A549 (cell line): ENCODE data around the gene TCN2. TPM values are rescaled to one million over a fixed set of nuclear protein-coding genes. Genes with fewer than 3 reads are reported as not detected.

Source experiments
- ATAC-seq, 2 experiments: fragments of 200-7000 bp in 1 of 2; fragments of >200 bp in 1 of 2; cut with Nextera tagmentation in 1 of 2; cut with Tn5 transposase in 1 of 2; 3 replicates each; pipeline versions ENCODE4 v1.8.0 to v1.9.1; 2018 to 2020; ENCODE audit warnings: mild to moderate bottlenecking in 1 of 2, moderate library complexity in 1 of 2
- CTCF ChIA-PET: fragments of 300-600 bp; sonication (Branson Sonifier 250); formaldehyde crosslinking; extraction: SDS; loops from one replicate; lab custom pipeline; 2021; ENCODE audit warnings: antibody characterized with exemption, inconsistent platforms; lab: Yijun Ruan, JAX
- POLR2A ChIA-PET: fragments of 350-600 bp; formaldehyde crosslinking; extraction: SDS; loops from one replicate; lab custom pipeline; 2021; ENCODE audit warnings: antibody characterized with exemption, inconsistent platforms; lab: Yijun Ruan, JAX
- DNase-seq, 2 experiments: peaks; one replicate each; pipeline versions ENCODE4 v3.0.0 to v3.0.0-alpha.2; 2011 to 2016; ENCODE audit warnings: low read depth in 1 of 2, low spot score in 1 of 2
- FAIRE-seq: peaks from 2 replicates; lab custom pipeline; 2011; peaks lifted over from hg19 to GRCh38; lab: Jason Lieb, UNC
- H3K27ac ChIP-seq, 2 experiments: fragments of >200 bp; sonication (Bioruptor Twin); formaldehyde crosslinking; 3 replicates each; pipeline ENCODE4 v1.5.1; 2016 to 2017
- H3K4me1 ChIP-seq: fragments of >200 bp; sonication (Bioruptor Twin); formaldehyde crosslinking; 3 replicates; pipeline ENCODE4 v1.6.1; 2016
- H3K4me2 ChIP-seq: fragments of >200 bp; sonication (Bioruptor Twin); formaldehyde crosslinking; 3 replicates; pipeline ENCODE4 v1.6.1; 2016
- H3K4me3 ChIP-seq: fragments of >200 bp; sonication (Bioruptor Twin); formaldehyde crosslinking; 3 replicates; pipeline ENCODE4 v1.5.1; 2016
- H3K9me3 ChIP-seq: fragments of >200 bp; sonication (Bioruptor Twin); formaldehyde crosslinking; 3 replicates; pipeline ENCODE4 v1.6.1; 2016
- CHD2 ChIP-seq: fragments of 150-350 bp; IDR thresholded peaks from 2 replicates; pipeline ENCODE4 v1.6.1; 2014; ENCODE audit warnings: low read length; ENCODE audit not compliant: partially characterized antibody
- EHMT2 ChIP-seq: fragments of 200-600 bp; sonication (generic); IDR thresholded peaks from 2 replicates; pipeline ENCODE4 v1.6.1; 2016; ENCODE audit warnings: antibody characterized with exemption, low read depth, mild to moderate bottlenecking, moderate library complexity
- FOSB ChIP-seq: fragments of 250-450 bp; sonication (Bioruptor Pico); IDR thresholded peaks from 2 replicates; pipeline ENCODE4 v1.5.0; 2020; ENCODE audit warnings: mild to moderate bottlenecking, moderate library complexity
- HEYL ChIP-seq: fragments of 250-450 bp; sonication (Bioruptor Pico); IDR thresholded peaks from 2 replicates; pipeline ENCODE4 v1.8.0; 2021; ENCODE audit warnings: mild to moderate bottlenecking, moderate library complexity
- HOXA7 ChIP-seq: fragments of 250-450 bp; sonication (Bioruptor Pico); IDR thresholded peaks from 2 replicates; pipeline ENCODE4 v1.5.0; 2020; ENCODE audit warnings: mild to moderate bottlenecking, moderate library complexity
- HOXB5 ChIP-seq: fragments of 250-450 bp; sonication (Bioruptor Pico); IDR thresholded peaks from 2 replicates; pipeline ENCODE4 v1.5.0; 2020; ENCODE audit warnings: mild to moderate bottlenecking, moderate library complexity
- JUNB ChIP-seq: fragments of >200 bp; sonication (Bioruptor Twin); formaldehyde crosslinking; IDR thresholded peaks from 2 replicates; pipeline ENCODE4 v1.6.1; 2016
- KDM1A ChIP-seq: fragments of 200-600 bp; sonication (generic); IDR thresholded peaks from 2 replicates; pipeline ENCODE4 v1.6.1; 2016; ENCODE audit warnings: low read depth, mild to moderate bottlenecking
- MAFK ChIP-seq: fragments of 450-650 bp; IDR thresholded peaks from 2 replicates; pipeline ENCODE4 v1.6.1; 2014; ENCODE audit not compliant: partially characterized antibody
- MYC ChIP-seq: IDR thresholded peaks from 2 replicates; pipeline ENCODE4 v1.6.1; 2012; ENCODE audit warnings: mild to moderate bottlenecking, inconsistent platforms, low read length, improper control_type of control experiment, borderline replicate concordance
- NR3C1 ChIP-seq: fragments of >200 bp; sonication (Bioruptor Twin); formaldehyde crosslinking; IDR thresholded peaks from 3 replicates; pipeline ENCODE4 v1.6.1; 2017
- PHF8 ChIP-seq: fragments of 200-600 bp; sonication (generic); IDR thresholded peaks from 2 replicates; pipeline ENCODE4 v1.6.1; 2016; ENCODE audit warnings: low read depth, mild to moderate bottlenecking, antibody characterized with exemption, moderate library complexity, borderline replicate concordance
- RCOR1 ChIP-seq: fragments of 150-350 bp; IDR thresholded peaks from 2 replicates; pipeline ENCODE4 v1.6.1; 2014; ENCODE audit warnings: antibody characterized with exemption, low read length, low read depth
- RNF2 ChIP-seq: fragments of 200-600 bp; sonication (generic); IDR thresholded peaks from 2 replicates; pipeline ENCODE4 v1.6.1; 2016; ENCODE audit warnings: low read depth, mild to moderate bottlenecking, antibody characterized with exemption, moderate library complexity, borderline replicate concordance
- TP53 ChIP-seq: fragments of 250-450 bp; sonication (Bioruptor Pico); IDR thresholded peaks from 2 replicates; pipeline ENCODE4 v1.5.0; 2021; ENCODE audit warnings: mild to moderate bottlenecking, moderate library complexity
- ZC3H11A ChIP-seq: fragments of 450-650 bp; IDR thresholded peaks from 2 replicates; pipeline ENCODE4 v1.6.1; 2014; ENCODE audit warnings: antibody characterized with exemption, mild to moderate bottlenecking
- ZNF302 ChIP-seq: fragments of 250-450 bp; sonication (Bioruptor Pico); IDR thresholded peaks from 2 replicates; pipeline ENCODE4 v1.9.0; 2021; ENCODE audit warnings: inconsistent platforms, mild to moderate bottlenecking, moderate library complexity
- ZSCAN20 ChIP-seq: fragments of 250-450 bp; sonication (Bioruptor Pico); IDR thresholded peaks from 2 replicates; pipeline ENCODE4 v1.8.0; 2022; ENCODE audit warnings: mild to moderate bottlenecking, moderate library complexity
- WGBS: methylation state at CpG from one replicate; pipeline ENCODE4 v1.1.6; 2017; ENCODE audit errors: missing lambda C conversion rate; 5-methylcytosine and 5-hydroxymethylcytosine counted together
- polyA plus RNA-seq, 4 experiments: library from polyadenylated mRNA; depleted of rRNA in 3 of 4; stranded (reverse); fragments of >200 nt; fragmentation: RNase III in 1 of 4; extraction: RNeasy Plus Mini Kit Qiagen cat#74134 plus additional on column Dnase treatment in 1 of 4; gene quantifications; 2 replicates in 3 of 4; 3 replicates in 1 of 4; pipeline ENCODE4 v1.2.3, GENCODE V29; 2011 to 2017
- TF ChIP-seq, protein P1 (sequence below): fragments of >200 bp; sonication (Bioruptor Twin); formaldehyde crosslinking; IDR thresholded peaks from 3 replicates; pipeline ENCODE4 v1.5.1; 2016
- TF ChIP-seq, protein P2 (sequence below): fragments of 250-450 bp; sonication (Bioruptor Pico); IDR thresholded peaks from 2 replicates; pipeline ENCODE4 v1.5.0; 2021; ENCODE audit warnings: mild to moderate bottlenecking, moderate library complexity, borderline replicate concordance
- TF ChIP-seq, protein P3 (sequence below): IDR thresholded peaks from 2 replicates; pipeline ENCODE4 v1.6.1; 2012

TCN2 gene
- polyA plus RNA-seq, 2 of the 4 experiments (the other 2 are of a cell fraction) = 3.9 to 4.3 TPM

DNA sequence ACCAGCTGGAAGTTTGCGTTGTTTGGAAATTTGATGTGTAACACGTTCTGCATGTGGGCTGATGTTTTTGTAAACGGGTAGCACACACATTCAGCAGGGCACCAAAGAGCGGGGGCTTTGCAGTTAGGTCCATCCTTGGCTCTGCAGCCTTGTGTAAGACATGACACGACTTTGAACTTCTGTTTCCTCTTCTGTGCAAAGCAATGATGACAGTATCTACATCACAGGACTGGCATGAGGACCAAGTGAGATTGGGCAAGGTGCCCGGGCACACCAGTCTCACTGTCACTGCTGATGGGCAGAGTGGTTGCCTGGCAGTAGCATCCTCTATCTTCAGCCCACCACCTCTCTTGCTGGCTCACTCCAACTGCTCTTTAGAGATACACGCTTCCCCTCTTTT lies 3.3 kb downstream of the TCN2 start:
- ATAC-seq (no peak), DNase-seq (no peak), FAIRE-seq (no peak)
- Histone ChIP-seq H3K4me3 (no peak overlapping the region), H3K4me2 (no peak overlapping the region), H3K27ac (peak overlapping the region in 1 of 2 experiments; percentile 90; a peak in 2 of 6 replicates), H3K9me3 (no peaks in the 10 kb centered on the region), H3K4me1 (peaks cover 32% of the 10 kb centered on the region)
- ChIA-PET POLR2A (no interaction called here), CTCF (interaction anchor here (0.5 to 4.0 kb wide), 4 partner anchors 17 to 145 kb away, joined by 3 to 27 read pairs (median 9); partner anchors contain the start of gene SLC35E4)
- WGBS = 79% methylated on average over 7 of the region's 7 CpGs
- TF ChIP-seq, protein P1, sequence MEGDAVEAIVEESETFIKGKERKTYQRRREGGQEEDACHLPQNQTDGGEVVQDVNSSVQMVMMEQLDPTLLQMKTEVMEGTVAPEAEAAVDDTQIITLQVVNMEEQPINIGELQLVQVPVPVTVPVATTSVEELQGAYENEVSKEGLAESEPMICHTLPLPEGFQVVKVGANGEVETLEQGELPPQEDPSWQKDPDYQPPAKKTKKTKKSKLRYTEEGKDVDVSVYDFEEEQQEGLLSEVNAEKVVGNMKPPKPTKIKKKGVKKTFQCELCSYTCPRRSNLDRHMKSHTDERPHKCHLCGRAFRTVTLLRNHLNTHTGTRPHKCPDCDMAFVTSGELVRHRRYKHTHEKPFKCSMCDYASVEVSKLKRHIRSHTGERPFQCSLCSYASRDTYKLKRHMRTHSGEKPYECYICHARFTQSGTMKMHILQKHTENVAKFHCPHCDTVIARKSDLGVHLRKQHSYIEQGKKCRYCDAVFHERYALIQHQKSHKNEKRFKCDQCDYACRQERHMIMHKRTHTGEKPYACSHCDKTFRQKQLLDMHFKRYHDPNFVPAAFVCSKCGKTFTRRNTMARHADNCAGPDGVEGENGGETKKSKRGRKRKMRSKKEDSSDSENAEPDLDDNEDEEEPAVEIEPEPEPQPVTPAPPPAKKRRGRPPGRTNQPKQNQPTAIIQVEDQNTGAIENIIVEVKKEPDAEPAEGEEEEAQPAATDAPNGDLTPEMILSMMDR = no peak
- TF ChIP-seq RNF2 (no peak), ZC3H11A (no peak), TP53 (CRISPR knock-in tag) (no peak), MYC (no peak), MAFK (no peak), RCOR1 (no peak), HOXB5 (CRISPR knock-in tag) (no peak), ZSCAN20 (CRISPR knock-in tag) (no peak), ZNF302 (CRISPR knock-in tag) (no peak), HEYL (CRISPR knock-in tag) (no peak), PHF8 (no peak), NR3C1 (no peak), HOXA7 (CRISPR knock-in tag) (no peak), CHD2 (no peak), KDM1A (no peak), JUNB (no peak), FOSB (no peak)
- TF ChIP-seq, protein P2, sequence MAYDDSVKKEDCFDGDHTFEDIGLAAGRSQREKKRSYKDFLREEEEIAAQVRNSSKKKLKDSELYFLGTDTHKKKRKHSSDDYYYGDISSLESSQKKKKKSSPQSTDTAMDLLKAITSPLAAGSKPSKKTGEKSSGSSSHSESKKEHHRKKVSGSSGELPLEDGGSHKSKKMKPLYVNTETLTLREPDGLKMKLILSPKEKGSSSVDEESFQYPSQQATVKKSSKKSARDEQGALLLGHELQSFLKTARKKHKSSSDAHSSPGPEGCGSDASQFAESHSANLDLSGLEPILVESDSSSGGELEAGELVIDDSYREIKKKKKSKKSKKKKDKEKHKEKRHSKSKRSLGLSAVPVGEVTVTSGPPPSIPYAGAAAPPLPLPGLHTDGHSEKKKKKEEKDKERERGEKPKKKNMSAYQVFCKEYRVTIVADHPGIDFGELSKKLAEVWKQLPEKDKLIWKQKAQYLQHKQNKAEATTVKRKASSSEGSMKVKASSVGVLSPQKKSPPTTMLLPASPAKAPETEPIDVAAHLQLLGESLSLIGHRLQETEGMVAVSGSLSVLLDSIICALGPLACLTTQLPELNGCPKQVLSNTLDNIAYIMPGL = no peak
- TF ChIP-seq, protein P3, sequence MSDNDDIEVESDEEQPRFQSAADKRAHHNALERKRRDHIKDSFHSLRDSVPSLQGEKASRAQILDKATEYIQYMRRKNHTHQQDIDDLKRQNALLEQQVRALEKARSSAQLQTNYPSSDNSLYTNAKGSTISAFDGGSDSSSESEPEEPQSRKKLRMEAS = no peak

DNA sequence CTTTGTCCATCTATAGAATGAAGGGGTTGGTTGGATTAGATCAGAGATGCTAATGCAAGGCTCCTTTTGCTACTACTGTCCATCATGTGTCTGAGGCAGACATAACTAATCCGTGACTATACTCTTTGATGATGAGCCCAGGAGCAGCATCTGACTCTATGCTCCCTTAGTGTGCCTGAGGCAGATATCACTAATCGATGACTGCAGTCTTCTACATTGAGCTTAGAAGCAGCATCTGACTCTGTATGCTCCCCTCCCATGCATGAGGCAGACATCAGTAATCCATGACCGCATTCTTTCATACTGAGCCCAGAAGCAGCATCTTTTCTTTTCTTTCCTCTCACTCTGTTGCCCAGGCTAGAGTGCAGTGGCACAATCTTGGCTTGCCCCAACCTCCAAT lies 4.2 kb downstream of the TCN2 start:
- 91% methylated on average over 3 of the region's 3 CpGs for WGBS
- Histone ChIP-seq H3K4me2 (no peak overlapping the region), H3K9me3 (no peaks in the 10 kb centered on the region), H3K4me1 (peaks cover 27% of the 10 kb centered on the region), H3K27ac (no peak overlapping the region), H3K4me3 (no peak overlapping the region)
- no peak for FAIRE-seq
- POLR2A ChIA-PET = no interaction called here
- ATAC-seq = no peak
- TF ChIP-seq MYC = no peak
- CTCF ChIA-PET = no interaction called here
- DNase-seq = no peak

DNA sequence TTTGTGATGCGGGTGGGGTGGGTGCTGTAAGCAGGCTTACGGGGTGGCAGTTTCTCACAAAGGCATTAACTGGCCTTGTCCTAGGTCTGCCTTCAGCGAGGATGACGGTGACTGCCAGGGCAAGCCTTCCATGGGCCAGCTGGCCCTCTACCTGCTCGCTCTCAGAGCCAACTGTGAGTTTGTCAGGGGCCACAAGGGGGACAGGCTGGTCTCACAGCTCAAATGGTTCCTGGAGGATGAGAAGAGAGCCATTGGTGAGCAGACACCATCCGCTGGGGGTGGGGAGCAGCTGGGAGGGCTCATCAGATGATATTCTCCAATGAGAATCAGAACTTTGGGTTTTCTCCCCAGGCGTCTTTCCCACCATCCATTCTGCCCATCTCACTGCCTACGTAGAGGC lies 5.8 kb downstream of the TCN2 start:
- FAIRE-seq = no peak
- TF ChIP-seq EHMT2 = no peak
- TF ChIP-seq, protein P1 = no peak
- H3K9me3 ChIP-seq = no peaks in the 10 kb centered on the region
- POLR2A ChIA-PET = no interaction called here
- H3K4me1 ChIP-seq = peaks cover 18% of the 10 kb centered on the region
- no peak for DNase-seq
- no peak overlapping the region for H3K27ac ChIP-seq
- H3K4me2 ChIP-seq = no peak overlapping the region
- 92% methylated on average over 8 of the region's 8 CpGs for WGBS
- peak in 1 of 2 experiments; percentile 40; a peak in 1 of 6 replicates for ATAC-seq
- H3K4me3 ChIP-seq = no peak overlapping the region
- CTCF ChIA-PET = interaction anchor here (0.6 to 2.1 kb wide), 3 partner anchors 21 to 307 kb away, joined by 3 to 5 read pairs (median 5); no protein-coding TSS in a partner anchor
